Tibial nerve (tissue), 3 donors: Measurements from ENCODE around the gene PAIP2.

Experiments used
- POLR2A ChIP-seq, 2 donors: fragments of 450-650 bp; IDR thresholded peaks; one replicate each; pipeline ENCODE4 v1.6.1; 2017; ENCODE audit warnings: antibody characterized with exemption in 2 of 2, mild to moderate bottlenecking in 2 of 2, moderate library complexity in 2 of 2
- TF ChIP-seq, protein P1 (sequence below), 5 experiments: fragments of 200-600 bp in 3 of 5; fragments of 450-650 bp in 2 of 5; sonication (generic) in 3 of 5; IDR thresholded peaks; one replicate each; pipeline ENCODE4 v1.5.1; 2016 to 2019; ENCODE audit warnings: antibody characterized with exemption in 5 of 5, mild to moderate bottlenecking in 3 of 5, moderate library complexity in 2 of 5

DNA sequence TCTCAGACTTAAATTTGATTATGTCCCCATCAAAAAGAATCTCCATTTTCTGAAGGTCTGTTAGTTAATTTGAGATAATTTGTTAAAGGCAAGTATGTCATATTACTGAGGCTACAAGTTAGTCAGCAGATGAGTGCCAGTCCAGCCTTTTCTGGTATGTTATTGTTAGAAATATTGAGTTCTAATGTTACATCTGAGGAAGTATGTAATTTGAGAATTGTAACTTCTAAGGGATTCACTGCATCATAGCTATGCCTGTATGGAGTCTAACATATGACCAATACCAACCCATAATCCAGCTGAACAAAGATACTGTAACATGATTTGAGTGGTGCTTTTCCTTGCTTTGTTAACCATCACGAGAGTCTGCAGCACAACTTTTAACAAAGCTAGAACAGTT, 27.5 kb downstream of the PAIP2 start:
- TF ChIP-seq, protein P1, sequence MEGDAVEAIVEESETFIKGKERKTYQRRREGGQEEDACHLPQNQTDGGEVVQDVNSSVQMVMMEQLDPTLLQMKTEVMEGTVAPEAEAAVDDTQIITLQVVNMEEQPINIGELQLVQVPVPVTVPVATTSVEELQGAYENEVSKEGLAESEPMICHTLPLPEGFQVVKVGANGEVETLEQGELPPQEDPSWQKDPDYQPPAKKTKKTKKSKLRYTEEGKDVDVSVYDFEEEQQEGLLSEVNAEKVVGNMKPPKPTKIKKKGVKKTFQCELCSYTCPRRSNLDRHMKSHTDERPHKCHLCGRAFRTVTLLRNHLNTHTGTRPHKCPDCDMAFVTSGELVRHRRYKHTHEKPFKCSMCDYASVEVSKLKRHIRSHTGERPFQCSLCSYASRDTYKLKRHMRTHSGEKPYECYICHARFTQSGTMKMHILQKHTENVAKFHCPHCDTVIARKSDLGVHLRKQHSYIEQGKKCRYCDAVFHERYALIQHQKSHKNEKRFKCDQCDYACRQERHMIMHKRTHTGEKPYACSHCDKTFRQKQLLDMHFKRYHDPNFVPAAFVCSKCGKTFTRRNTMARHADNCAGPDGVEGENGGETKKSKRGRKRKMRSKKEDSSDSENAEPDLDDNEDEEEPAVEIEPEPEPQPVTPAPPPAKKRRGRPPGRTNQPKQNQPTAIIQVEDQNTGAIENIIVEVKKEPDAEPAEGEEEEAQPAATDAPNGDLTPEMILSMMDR (IDR thresholded peaks at IDR 0.05): no peak
- no peak for TF ChIP-seq POLR2A (IDR thresholded peaks at IDR 0.05)
